ENCODE results near the gene CNOT2. TPM values are rescaled to one million over a fixed set of nuclear protein-coding genes. Genes with fewer than 3 reads are reported as not detected.
"Not testable (repeated sequence)": the region's sequence is repeated elsewhere in the genome, so short reads cannot be mapped to it uniquely, and the experiment has no call there.

Gene CNOT2
- total RNA-seq, 1 donor from 2014 or later, result 48.7 TPM

DNA sequence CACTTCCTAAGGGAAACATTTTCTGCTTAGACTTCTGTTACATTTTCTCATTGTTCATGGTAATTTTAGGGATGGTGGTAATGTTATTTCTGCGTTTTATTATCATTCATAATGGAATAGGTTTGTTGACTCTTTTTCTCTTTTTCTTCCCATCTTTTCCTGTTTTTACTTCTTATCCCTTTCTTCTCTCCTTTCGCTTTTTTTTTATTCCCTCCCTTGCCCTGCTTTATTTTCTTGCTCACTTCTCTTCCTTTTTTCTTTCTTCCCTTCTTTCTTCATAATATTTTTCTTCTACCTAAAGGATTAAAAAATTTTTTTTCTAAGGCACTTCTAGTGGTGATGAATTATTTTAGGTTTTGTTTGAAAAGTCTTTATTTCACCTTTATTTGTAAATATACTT is 45.6 kb downstream of the CNOT2 start:
- Mint-ChIP-seq H3K4me1 (ENCODE audit: low read depth) (peaks cover 26% of the 10 kb centered on the region), H3K27ac (ENCODE audit: unreplicated experiment) (peak overlapping the region; percentile 77), H3K4me3 (ENCODE audit: unreplicated experiment) (no peak overlapping the region), H3K36me3 (ENCODE audit: low read depth) (peaks cover 15% of the 10 kb centered on the region), H3K9me3 (ENCODE audit: low read depth) (no peaks in the 10 kb centered on the region), H3K27me3 (ENCODE audit: low read depth) (no peaks in the 10 kb centered on the region)
- DNase-seq (ENCODE audit: low spot score), result no peak
- TF ChIP-seq, protein P1, sequence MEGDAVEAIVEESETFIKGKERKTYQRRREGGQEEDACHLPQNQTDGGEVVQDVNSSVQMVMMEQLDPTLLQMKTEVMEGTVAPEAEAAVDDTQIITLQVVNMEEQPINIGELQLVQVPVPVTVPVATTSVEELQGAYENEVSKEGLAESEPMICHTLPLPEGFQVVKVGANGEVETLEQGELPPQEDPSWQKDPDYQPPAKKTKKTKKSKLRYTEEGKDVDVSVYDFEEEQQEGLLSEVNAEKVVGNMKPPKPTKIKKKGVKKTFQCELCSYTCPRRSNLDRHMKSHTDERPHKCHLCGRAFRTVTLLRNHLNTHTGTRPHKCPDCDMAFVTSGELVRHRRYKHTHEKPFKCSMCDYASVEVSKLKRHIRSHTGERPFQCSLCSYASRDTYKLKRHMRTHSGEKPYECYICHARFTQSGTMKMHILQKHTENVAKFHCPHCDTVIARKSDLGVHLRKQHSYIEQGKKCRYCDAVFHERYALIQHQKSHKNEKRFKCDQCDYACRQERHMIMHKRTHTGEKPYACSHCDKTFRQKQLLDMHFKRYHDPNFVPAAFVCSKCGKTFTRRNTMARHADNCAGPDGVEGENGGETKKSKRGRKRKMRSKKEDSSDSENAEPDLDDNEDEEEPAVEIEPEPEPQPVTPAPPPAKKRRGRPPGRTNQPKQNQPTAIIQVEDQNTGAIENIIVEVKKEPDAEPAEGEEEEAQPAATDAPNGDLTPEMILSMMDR (IDR thresholded peaks at IDR 0.05), result no peak

GRCh38 chr12:70290116-70290515 is 46.9 kb downstream of the CNOT2 start:
- H3K4me1 Mint-ChIP-seq (ENCODE audit: low read depth), result peaks cover 26% of the 10 kb centered on the region
- DNase-seq (ENCODE audit: low spot score), result no peak
- H3K36me3 Mint-ChIP-seq (ENCODE audit: low read depth), result peaks cover 15% of the 10 kb centered on the region
- H3K9me3 Mint-ChIP-seq (ENCODE audit: low read depth), result no peaks in the 10 kb centered on the region
- H3K27me3 Mint-ChIP-seq (ENCODE audit: low read depth), result no peaks in the 10 kb centered on the region
- TF ChIP-seq, protein P1 (IDR thresholded peaks at IDR 0.05), result no peak
- peak overlapping the region; percentile 79 for H3K27ac Mint-ChIP-seq (ENCODE audit: unreplicated experiment)
- no peak overlapping the region for H3K4me3 Mint-ChIP-seq (ENCODE audit: unreplicated experiment)

DNA sequence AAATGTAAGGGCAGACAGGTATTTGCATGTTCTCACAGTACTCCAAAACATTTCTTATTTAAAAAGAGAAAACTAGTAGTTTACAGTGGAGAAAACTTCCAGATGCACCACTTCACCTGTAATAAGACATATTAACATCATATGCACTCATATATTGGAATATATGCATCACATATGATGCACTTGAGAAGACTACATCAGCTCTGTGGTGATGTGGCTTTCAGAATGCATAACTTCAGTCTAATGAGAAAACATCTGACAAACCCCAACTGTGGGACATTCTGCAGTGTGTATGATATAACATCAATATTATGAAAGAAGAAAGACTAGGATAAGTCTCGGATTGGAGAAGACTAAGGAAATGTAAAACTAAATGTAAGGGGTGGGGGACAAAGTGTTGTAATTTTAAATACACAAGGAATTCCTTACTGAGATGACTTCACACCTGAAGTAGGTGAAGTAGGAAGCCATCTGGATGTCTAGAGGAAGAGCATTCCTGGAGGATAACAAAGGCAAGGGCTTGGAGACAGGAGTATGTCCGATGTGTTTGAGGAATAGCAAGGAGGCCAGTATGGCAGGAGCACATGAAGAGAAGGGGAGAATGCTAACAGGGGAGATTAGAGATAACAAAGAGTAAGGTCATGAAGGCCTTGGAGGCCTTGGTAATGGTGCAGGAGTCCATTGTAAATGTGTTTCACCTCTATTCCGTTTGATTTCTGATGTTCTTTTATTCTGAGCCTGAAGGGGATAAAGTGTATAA is 49.0 kb downstream of the CNOT2 start:
- no peaks in the 10 kb centered on the region for H3K9me3 Mint-ChIP-seq (ENCODE audit: low read depth)
- no peak overlapping the region for H3K4me3 Mint-ChIP-seq (ENCODE audit: unreplicated experiment)
- H3K27ac Mint-ChIP-seq (ENCODE audit: unreplicated experiment), result peak overlapping the region; percentile 3
- no peaks in the 10 kb centered on the region for H3K27me3 Mint-ChIP-seq (ENCODE audit: low read depth)
- no peak for DNase-seq (ENCODE audit: low spot score)
- TF ChIP-seq, protein P1 (IDR thresholded peaks at IDR 0.05), result no peak
- H3K4me1 Mint-ChIP-seq (ENCODE audit: low read depth), result peaks cover 26% of the 10 kb centered on the region
- H3K36me3 Mint-ChIP-seq (ENCODE audit: low read depth), result peaks cover 3% of the 10 kb centered on the region

- H3K9me3 Mint-ChIP-seq (ENCODE audit: low read depth), result peaks cover 12% of the 10 kb centered on the region
- DNase-seq (ENCODE audit: low spot score); H3K4me3 Mint-ChIP-seq (ENCODE audit: unreplicated experiment); H3K27me3 Mint-ChIP-seq (ENCODE audit: low read depth): not testable (repeated sequence)
- H3K36me3 Mint-ChIP-seq (ENCODE audit: low read depth), result peaks cover 17% of the 10 kb centered on the region
- peak overlapping the region; percentile 85 for H3K27ac Mint-ChIP-seq (ENCODE audit: unreplicated experiment)
- peaks cover 13% of the 10 kb centered on the region for H3K4me1 Mint-ChIP-seq (ENCODE audit: low read depth)
Observed at GRCh38 chr12:70304684-70305555, 61.7 kb downstream of the CNOT2 start.

GRCh38 chr12:70305794-70306193 is 62.6 kb downstream of the CNOT2 start:
- Mint-ChIP-seq H3K4me1 (ENCODE audit: low read depth) (peaks cover 13% of the 10 kb centered on the region), H3K4me3 (ENCODE audit: unreplicated experiment) (no peak overlapping the region), H3K36me3 (ENCODE audit: low read depth) (peaks cover 15% of the 10 kb centered on the region), H3K27ac (ENCODE audit: unreplicated experiment) (peak overlapping the region; percentile 85), H3K9me3 (ENCODE audit: low read depth) (peaks cover 11% of the 10 kb centered on the region), H3K27me3 (ENCODE audit: low read depth) (no peaks in the 10 kb centered on the region)
- no peak for DNase-seq (ENCODE audit: low spot score)
- TF ChIP-seq, protein P1 (IDR thresholded peaks at IDR 0.05), result no peak
